Liver (tissue), 9 donors: ENCODE results near the gene NOX3. TPM values are rescaled to one million over a fixed set of nuclear protein-coding genes. Genes with fewer than 3 reads are reported as not detected.

ENCODE experiments used
- DNase-seq: peaks from one replicate; pipeline ENCODE4 v3.0.0-alpha.2; 2017; ENCODE audit warnings: low spot score
- H3K27ac ChIP-seq, 2 donors: one replicate each; pipeline ENCODE4 v1.7.0; 2013; ENCODE audit warnings: inconsistent platforms in 2 of 2, low read length in 2 of 2, control low read depth in 1 of 2, low read depth in 1 of 2, mild to moderate bottlenecking in 1 of 2
- H3K27me3 ChIP-seq, 4 donors: one replicate each; pipeline versions ENCODE4 v1.6.1 to v1.7.0; 2013; ENCODE audit warnings: low read length in 3 of 4, inconsistent platforms in 1 of 4, mild to moderate bottlenecking in 1 of 4, moderate library complexity in 1 of 4; ENCODE audit not compliant: control insufficient read depth in 4 of 4, insufficient read depth in 4 of 4
- H3K36me3 ChIP-seq, 4 donors: one replicate each; pipeline versions ENCODE4 v1.6.1 to v1.7.0; 2013; ENCODE audit warnings: low read length in 3 of 4, mild to moderate bottlenecking in 3 of 4, low read depth in 1 of 4, moderate library complexity in 1 of 4; ENCODE audit not compliant: control insufficient read depth in 4 of 4, insufficient read depth in 3 of 4
- H3K4me1 ChIP-seq, 4 donors: one replicate each; pipeline versions ENCODE4 v1.6.1 to v1.7.0; 2013; ENCODE audit warnings: low read length in 3 of 4, mild to moderate bottlenecking in 3 of 4, moderate library complexity in 1 of 4; ENCODE audit not compliant: control insufficient read depth in 4 of 4, insufficient read depth in 4 of 4
- H3K4me3 ChIP-seq, 3 donors: one replicate each; pipeline versions ENCODE4 v1.6.1 to v1.7.0; 2013; ENCODE audit warnings: low read length in 3 of 3, control low read depth in 1 of 3, low read depth in 1 of 3, mild to moderate bottlenecking in 1 of 3
- H3K9ac ChIP-seq, 2 donors: one replicate each; pipeline ENCODE4 v1.7.0; 2013; ENCODE audit warnings: low read length in 2 of 2, mild to moderate bottlenecking in 2 of 2, moderate library complexity in 2 of 2, control low read depth in 1 of 2, low read depth in 1 of 2
- H3K9me3 ChIP-seq, 4 donors: one replicate each; pipeline versions ENCODE4 v1.6.1 to v1.7.0; 2013; ENCODE audit warnings: low read length in 3 of 4; ENCODE audit not compliant: control insufficient read depth in 4 of 4
- ATF3 ChIP-seq: IDR thresholded peaks from 2 replicates; pipeline ENCODE4 v1.6.1; 2016; ENCODE audit warnings: antibody characterized with exemption
- CTCF ChIP-seq: fragments of 150-350 bp; IDR thresholded peaks from 2 replicates; pipeline ENCODE4 v1.5.1; 2017; ENCODE audit warnings: improper control_type of control experiment, low read depth, low read length; ENCODE audit not compliant: missing input control
- FOXA1 ChIP-seq: IDR thresholded peaks from 2 replicates; pipeline ENCODE4 v1.6.1; 2016; ENCODE audit warnings: antibody characterized with exemption
- FOXA2 ChIP-seq: IDR thresholded peaks from 2 replicates; pipeline ENCODE4 v1.6.1; 2016; ENCODE audit warnings: antibody characterized with exemption
- HNF4A ChIP-seq, 2 donors: conservative IDR thresholded peaks; 2 replicates each; pipeline ENCODE4 v1.6.1; 2016; ENCODE audit warnings: antibody characterized with exemption in 2 of 2, mild to moderate bottlenecking in 2 of 2
- HNF4G ChIP-seq: IDR thresholded peaks from 2 replicates; pipeline ENCODE4 v1.6.1; 2016; ENCODE audit warnings: antibody characterized with exemption
- JUND ChIP-seq, 2 donors: IDR thresholded peaks; 2 replicates each; pipeline ENCODE4 v1.6.1; 2016; ENCODE audit warnings: antibody characterized with exemption in 2 of 2
- RAD21 ChIP-seq, 2 donors: IDR thresholded peaks; 2 replicates each; pipeline ENCODE4 v1.6.1; 2016; ENCODE audit warnings: antibody characterized with exemption in 2 of 2, mild to moderate bottlenecking in 2 of 2
- REST ChIP-seq: IDR thresholded peaks from 2 replicates; pipeline ENCODE4 v1.6.1; 2016; ENCODE audit warnings: antibody characterized with exemption, mild to moderate bottlenecking
- TAF1 ChIP-seq: conservative IDR thresholded peaks from 2 replicates; pipeline ENCODE4 v1.6.1; 2016; ENCODE audit warnings: antibody characterized with exemption, mild to moderate bottlenecking
- YY1 ChIP-seq: IDR thresholded peaks from 2 replicates; pipeline ENCODE4 v1.6.1; 2016; ENCODE audit warnings: antibody characterized with exemption, mild to moderate bottlenecking
- WGBS: extraction: QIAGEN DNeasy Blood & Tissue Kit; methylation state at CpG from one replicate; pipeline ENCODE4 v1.1.7; 2013; 5-methylcytosine and 5-hydroxymethylcytosine counted together
- polyA plus RNA-seq, 2 donors: library from polyadenylated mRNA; stranded (reverse) in 1 of 2; unstranded in 1 of 2; fragments of 200-250 nt in 1 of 2; fragments of >200 nt in 1 of 2; fragmentation: Nextera tagmentation in 1 of 2; extraction: Ambion mirVana in 1 of 2; gene quantifications; one replicate each; pipeline versions ENCODE4 v1.2.1 to v1.2.3, GENCODE V29; 2013 to 2015
- total RNA-seq, 2 donors: library from RNA; depleted of rRNA; stranded (reverse); fragments of >200 nt; gene quantifications; one replicate each; pipeline ENCODE4 v1.2.3, GENCODE V29; 2014
- TF ChIP-seq, protein P1 (sequence below): IDR thresholded peaks from 2 replicates; pipeline ENCODE4 v1.6.1; 2016; ENCODE audit warnings: antibody characterized with exemption
- TF ChIP-seq, protein P2 (sequence below): IDR thresholded peaks from 2 replicates; pipeline ENCODE4 v1.6.1; 2016; ENCODE audit warnings: antibody characterized with exemption
- donor health status: healthy.
- donor health status: healthy.
- donor health status: healthy.
- donor health status: healthy.
- donor health status: healthy.

The NOX3 gene
- total and polyA plus RNA-seq, 4 donors: not detected

DNA sequence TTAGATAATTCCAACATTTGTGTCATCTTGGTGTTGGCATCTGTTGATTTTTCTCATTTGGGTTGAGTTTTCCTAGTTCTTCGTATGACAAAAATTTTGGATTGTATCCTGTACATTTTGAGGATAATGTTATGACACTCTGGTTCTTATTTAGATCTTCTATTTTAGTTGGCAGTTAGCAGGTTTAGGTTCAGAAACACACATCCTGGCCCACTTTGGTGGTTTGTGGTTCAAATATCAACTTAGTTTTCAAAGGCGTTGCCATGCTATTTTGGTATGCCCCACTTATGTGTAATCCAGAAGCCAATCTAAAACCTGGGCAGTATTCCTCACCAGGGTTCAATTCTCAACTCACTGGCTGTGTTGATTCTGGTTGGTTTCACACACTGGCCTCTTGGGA is 68.2 kb downstream of the NOX3 start:
- no peak overlapping the region for H3K4me3 ChIP-seq
- H3K27me3 ChIP-seq: no peaks in the 10 kb centered on the region
- peaks cover 0 to 4% (median 0%) of the 10 kb centered on the region in 4 donors for H3K9me3 ChIP-seq
- no peaks in the 10 kb centered on the region for H3K36me3 ChIP-seq
- TF ChIP-seq REST (no peak), RAD21 (IDR thresholded peaks at IDR 0.05) (no peak), HNF4A (conservative IDR thresholded peaks at IDR 0.05) (no peak), JUND (IDR thresholded peaks at IDR 0.05) (no peak), CTCF (no peak)
- TF ChIP-seq, protein P1, sequence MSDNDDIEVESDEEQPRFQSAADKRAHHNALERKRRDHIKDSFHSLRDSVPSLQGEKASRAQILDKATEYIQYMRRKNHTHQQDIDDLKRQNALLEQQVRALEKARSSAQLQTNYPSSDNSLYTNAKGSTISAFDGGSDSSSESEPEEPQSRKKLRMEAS: no peak
- 74% methylated on average over 2 of the region's 2 CpGs for WGBS
- no peak overlapping the region for H3K9ac ChIP-seq
- no peak for DNase-seq
- H3K27ac ChIP-seq: no peak overlapping the region
- no peaks in the 10 kb centered on the region for H3K4me1 ChIP-seq

DNA sequence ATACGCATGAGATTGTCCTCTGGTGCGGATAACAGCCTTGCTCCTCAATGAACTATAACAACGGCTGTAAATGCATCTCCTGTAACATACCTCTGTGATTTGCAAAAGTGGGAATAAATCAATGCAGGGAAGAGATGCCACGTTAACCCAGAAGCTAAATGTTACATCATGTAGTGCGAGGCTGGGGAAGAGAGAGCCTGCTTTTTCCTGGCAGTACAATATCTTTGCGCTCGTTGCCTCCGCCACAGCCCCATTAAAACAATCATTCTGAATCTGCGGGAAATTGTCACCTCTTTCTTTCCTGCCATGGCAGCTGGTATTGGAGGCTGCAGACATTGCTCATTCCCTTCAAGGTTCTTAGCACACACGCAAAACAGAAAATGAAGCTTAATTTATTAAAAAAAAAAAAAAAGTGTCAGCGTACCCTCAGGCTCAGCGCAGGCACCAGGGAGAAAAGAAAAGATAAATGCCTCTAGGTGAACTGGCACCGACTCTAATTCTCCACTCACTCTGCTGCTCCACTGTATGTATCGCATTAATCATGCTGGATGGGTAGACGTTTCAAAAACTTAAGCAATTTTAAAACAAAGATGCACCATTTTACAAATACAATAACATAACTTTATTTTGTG is 71.2 kb downstream of the NOX3 start:
- TF ChIP-seq FOXA2: no peak
- no peak for TF ChIP-seq JUND (IDR thresholded peaks at IDR 0.05)
- TF ChIP-seq YY1: no peak
- no peak for TF ChIP-seq HNF4A (conservative IDR thresholded peaks at IDR 0.05)
- TF ChIP-seq HNF4G: no peak
- TF ChIP-seq RAD21 (IDR thresholded peaks at IDR 0.05): no peak
- no peak for TF ChIP-seq ATF3
- no peak for TF ChIP-seq TAF1
- TF ChIP-seq FOXA1: no peak
- TF ChIP-seq, protein P1: no peak
- TF ChIP-seq, protein P2, sequence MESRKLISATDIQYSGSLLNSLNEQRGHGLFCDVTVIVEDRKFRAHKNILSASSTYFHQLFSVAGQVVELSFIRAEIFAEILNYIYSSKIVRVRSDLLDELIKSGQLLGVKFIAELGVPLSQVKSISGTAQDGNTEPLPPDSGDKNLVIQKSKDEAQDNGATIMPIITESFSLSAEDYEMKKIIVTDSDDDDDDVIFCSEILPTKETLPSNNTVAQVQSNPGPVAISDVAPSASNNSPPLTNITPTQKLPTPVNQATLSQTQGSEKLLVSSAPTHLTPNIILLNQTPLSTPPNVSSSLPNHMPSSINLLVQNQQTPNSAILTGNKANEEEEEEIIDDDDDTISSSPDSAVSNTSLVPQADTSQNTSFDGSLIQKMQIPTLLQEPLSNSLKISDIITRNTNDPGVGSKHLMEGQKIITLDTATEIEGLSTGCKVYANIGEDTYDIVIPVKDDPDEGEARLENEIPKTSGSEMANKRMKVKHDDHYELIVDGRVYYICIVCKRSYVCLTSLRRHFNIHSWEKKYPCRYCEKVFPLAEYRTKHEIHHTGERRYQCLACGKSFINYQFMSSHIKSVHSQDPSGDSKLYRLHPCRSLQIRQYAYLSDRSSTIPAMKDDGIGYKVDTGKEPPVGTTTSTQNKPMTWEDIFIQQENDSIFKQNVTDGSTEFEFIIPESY: no peak
- no peaks in the 10 kb centered on the region for H3K27me3 ChIP-seq
- 89% methylated on average over 15 of the region's 15 CpGs for WGBS
- no peaks in the 10 kb centered on the region for H3K36me3 ChIP-seq
- peaks cover 0 to 4% (median 0%) of the 10 kb centered on the region in 4 donors for H3K9me3 ChIP-seq
- DNase-seq: no peak
- no peaks in the 10 kb centered on the region for H3K4me1 ChIP-seq
- H3K27ac ChIP-seq: no peak overlapping the region
- H3K9ac ChIP-seq: no peak overlapping the region
- no peak overlapping the region for H3K4me3 ChIP-seq
